ENCODE measurements around the gene FBXW9.
A peak's percentile ranks its signal among the peaks of the same experiment; 100 is the strongest.
"Not testable (repeated sequence)": the region's sequence is repeated elsewhere in the genome, so short reads cannot be mapped to it uniquely, and the experiment has no call there.

Gene FBXW9

DNA sequence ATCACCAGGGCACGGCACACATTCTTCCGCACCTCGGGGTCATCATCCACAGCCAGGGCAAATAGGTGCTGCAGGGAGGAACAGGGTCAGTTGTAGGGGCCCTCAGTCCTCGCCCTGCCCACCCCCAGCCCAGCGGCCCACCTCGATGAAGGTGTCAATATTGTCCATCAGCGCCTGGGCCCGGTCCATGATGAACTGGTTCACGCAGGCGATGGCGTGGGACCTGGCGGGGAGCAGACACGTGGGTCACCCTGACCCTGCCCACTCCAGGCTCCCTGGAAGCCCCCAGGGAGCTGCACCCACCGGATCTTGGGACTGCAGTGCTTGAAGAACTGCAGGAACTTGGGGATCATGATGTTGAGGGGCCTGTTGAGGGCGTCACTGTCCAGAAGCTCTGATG is 18.7 kb upstream of the FBXW9 start:
- DNase-seq (ENCODE audit: low read depth) = no peak

DNA sequence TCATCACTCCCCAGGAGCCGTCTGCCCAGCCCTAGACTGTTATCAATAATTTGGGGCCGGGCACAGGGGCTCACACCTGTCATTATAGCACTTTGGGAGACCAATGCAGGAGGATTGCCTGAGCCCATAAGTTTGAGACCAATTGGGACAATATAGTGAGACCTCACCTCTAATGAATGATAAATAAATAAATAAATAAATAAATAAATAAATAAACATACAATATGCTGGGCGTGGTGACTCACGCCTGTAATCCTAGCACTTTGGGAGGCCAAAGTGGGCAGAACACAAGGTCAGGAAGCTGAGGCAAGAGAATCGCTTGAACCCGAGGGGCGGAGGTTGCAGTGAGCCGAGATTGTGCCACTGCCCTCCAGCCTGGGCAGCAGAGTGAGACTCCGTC is 16.9 kb upstream of the FBXW9 start:
- DNase-seq (ENCODE audit: low read depth) = not testable (repeated sequence)

DNA sequence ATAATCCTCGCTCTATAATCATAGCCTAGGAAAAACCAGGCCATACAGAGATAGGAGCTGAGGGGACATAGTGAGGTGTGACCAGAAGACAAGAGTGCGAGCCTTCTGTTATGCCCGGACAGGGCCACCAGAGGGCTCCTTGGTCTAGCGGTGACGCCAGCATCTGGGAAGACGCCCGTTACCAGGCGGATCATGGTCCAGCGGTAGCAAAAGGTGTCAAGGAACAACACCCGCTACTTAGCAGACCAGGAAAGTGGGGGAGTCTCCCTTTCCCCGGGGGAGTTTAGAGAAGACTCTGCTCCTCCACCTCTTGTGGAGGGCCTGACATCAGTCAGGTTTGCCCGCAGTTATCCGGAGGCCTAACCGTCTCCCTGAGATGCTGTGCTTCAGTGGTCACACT is 15.6 kb upstream of the FBXW9 start:
- not testable (repeated sequence) for DNase-seq (ENCODE audit: low read depth)

DNA sequence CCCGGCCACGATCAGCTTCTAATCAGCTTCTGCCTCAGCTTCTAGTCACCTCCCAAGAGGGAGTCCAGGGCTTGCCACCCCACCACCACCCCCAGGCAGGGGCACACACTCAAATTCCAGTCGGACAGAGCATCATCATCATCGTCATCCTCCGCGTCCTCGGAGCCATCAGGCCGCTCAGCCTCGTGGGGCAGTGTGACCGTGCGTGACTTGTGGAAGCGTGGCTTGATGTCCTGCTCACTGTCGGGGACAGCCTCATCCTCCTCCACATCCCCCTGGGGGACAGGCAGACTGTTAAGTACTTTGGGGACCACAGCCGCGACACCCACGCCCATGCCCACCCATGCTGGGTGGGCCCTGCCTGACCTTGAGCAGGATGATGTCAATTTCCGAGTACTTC is 14.8 kb upstream of the FBXW9 start:
- no peak for DNase-seq (ENCODE audit: low read depth)

DNA sequence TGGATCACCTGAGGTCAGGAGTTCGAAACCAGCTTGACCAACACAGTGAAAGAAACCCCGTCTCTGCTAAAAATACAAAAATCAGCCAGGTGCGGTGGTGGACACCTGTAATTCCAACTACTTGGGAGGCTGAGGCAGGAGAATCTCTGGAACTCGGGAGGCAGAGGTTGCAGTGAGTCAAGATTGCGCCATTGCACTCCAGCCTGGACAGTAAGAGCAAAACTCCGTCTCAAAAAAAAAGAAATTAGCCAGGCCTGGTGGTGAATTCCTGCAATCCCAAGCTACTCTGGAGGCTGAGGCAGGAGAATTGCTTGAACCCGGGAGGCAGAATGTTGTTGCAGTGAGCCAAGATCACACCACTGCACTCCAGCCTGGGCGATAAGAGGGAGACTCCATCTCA is 12.2 kb upstream of the FBXW9 start:
- no peak for DNase-seq (ENCODE audit: low read depth)

DNA sequence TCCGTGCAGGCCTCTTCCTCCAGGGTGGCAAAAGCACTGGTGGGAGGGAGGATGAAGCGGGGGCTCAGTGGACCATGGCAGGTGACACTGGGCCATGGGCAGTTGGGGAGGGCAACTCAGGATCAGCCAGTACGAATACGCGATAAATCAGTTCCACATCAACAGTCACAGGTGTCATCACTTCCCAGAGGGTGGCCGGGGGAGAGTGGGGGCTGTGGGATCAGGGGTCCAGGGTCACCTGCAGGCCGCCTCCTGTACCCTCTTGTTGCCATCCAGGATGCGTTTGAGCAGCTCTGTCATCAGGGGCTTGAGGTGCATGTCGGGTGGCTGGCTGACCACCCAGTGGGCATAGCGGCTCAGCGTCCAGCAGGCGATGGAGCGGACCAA is 9.9 kb upstream of the FBXW9 start:
- no peak for DNase-seq (ENCODE audit: low read depth)

DNA sequence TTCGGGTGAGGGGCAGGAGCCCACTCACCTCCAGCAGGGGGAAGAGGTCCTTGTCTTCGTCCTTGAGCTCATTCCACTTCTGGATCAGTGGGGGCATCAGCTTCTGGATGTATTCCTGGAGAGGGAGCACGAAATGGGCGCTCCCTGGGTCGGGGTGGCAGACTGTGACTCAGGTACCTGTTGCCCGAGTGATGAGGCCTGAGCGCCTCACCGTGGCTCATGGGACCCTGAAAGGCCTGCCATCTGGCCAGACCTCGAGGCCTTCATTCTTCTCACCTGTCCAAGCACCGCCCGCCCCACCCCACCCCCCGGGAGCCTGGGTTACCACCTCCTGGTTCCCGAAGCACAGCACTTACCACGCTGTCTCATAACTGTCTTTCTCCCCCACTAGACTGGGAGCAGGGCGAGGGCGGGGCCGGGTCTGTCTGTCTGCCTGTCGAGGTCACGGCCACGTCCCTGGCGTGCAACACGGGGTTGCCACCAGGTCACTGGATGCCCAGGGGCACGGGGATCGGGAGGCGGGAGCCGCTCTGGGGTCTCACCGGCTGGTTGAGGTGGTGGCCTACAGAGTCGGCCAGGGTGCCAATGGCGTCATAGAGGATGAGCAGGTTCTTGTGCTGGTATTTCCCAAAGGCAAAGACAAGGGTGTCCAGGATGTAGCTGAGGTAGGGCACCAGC is 9.4 kb upstream of the FBXW9 start:
- no peak for DNase-seq (ENCODE audit: low read depth)

DNA sequence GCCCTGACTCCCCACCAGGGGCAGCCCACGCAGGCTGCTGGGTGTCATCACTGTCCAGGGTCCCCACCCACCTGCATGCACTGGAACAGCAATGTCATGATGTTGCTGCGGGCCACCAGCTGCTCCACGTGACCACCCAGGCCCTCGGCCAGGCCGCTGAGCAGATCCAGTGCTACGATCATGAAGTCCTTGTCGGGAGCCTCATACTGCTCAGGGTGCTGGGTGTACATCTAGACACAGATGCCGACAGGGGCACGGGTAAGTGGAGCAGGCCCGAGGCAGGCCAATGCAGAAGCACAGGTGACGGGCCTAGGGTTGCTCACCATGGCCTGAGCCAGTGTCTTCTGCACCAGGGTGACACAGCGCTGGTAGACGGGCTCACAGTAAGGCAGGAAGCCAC is 8.7 kb upstream of the FBXW9 start:
- DNase-seq (ENCODE audit: low read depth) = no peak

DNA sequence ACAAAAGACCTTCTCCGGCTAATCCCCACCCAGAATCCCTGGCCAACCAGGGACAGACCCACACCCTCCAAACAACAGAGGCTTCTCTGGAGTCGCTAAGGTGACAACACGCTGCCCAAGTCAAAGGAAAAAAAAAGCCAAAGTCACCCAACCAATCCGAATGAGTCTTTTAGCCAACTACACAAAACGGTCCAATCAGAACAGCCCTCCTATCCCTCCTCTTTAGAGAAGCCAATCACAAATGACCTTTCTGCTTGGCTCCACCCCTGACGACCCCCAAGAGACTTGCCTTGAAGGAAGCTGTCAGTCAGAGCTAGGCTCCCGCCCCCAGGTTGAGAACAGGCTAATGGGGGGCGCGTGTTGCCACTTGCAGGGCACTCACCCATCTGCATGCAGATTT is 6.6 kb upstream of the FBXW9 start:
- peak; percentile 52 for DNase-seq (ENCODE audit: low read depth)

DNA sequence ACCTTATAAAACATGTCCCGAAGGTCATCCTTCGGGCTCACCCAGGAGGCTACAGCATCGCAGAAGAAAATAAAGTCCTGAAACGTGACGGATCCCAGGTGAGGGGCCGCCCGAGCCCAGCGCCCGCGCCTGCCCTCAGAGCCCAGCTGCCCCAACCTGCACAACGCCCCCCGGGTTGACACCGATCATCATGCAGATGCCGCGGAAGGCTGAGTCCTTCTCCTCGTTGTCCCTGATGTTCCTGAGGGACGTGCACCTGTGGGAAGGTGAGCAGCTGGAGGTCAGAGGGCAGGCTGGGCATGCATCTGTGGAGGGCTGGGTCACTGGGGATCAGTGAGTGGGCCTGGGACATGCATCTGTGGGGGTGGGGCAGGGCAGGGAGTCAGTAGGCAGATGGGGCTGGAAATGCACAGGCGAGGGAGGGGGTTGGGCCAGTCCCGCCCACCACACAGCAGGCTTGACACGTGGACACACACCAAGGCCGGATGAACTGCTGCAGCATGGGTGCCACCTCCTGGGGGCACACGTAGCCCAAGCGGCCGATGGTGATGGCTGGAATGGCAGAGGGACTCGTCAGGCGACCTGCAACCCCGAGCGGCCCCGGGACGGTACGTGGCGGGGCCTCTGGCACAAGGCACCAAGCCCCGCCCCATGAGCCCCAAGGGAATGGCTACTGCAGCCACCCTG is 5.3 kb upstream of the FBXW9 start:
- no peak for DNase-seq (ENCODE audit: low read depth)

DNA sequence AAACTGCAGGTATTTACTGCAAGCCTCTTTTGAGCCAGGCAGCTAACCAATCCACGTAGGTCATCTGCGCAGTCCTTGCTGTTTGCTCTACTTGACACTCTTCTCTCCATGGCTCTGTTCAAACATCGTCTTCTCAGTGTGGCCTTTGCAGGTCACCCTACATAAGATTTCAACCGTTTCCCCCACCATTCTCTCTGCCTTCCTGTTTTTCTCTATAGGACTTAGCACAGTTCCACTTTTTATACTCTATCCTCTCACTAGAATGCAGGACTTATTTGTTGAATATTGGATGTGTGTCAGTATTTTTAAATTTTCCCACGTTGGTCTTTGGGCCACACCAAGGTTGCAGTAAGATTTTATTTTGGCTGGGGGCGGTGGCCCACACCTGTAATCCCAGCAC is 1.7 kb upstream of the FBXW9 start:
- no peak for DNase-seq (ENCODE audit: low read depth)

DNA sequence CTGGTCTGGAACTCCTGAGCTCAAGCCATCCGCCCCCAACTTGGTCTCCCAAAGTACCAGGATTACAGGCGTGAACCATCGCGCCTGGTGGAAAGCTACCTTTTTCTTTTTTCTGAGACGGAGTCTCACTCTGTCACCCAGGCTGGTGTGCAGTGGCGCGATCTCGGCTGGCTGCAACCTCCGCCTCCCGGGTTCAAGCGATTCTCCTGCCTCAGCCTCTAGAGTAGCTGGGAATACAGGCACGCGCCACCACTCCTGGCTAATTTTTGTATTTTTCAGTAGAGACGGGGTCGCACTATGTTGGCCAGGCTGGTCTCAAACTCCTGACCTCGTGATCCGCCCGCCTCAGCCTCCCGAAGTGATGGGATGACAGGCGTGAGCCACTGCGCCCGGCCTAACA is 994 bp upstream of the FBXW9 start:
- not testable (repeated sequence) for DNase-seq (ENCODE audit: low read depth)

DNA sequence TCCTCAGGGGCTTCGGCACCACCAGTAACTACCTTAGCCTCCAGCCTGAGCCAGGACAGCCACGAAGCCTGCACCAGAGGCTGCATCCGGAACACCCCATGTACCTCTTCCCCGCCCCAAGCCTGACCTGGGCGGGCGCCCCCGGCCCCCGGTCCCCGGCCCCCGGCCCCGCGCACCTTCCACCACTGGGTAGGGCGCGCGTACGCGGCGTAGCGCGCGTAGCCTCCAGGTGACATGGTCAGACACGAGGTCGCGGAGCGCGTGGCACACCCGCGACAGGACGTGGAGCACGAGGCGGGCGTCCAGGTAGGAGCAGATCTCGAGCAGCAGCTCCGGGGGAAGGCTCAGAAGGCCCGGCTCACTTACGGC is 450 bp downstream of the FBXW9 start:
- no peak for DNase-seq (ENCODE audit: low read depth)

DNA sequence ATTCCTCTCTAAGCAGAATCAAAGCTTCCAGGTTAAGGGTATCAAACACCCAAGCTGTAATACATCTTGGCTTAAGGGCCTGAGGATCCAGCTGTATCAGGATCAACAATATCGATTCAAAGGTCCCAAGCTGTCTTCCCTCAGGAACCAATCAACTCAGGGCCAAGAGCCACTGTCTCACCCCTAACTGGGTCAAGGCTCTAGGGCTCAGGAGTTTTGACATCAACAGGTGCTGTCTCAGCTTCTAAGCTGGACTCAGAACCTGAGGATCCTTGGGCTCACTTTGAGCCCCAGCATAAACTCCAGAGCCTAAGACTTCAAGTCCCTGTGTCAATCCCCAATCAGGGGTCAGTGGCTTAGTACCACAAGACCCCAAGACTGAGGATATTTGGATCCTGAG is 917 bp downstream of the FBXW9 start:
- DNase-seq (ENCODE audit: low read depth) = no peak

DNA sequence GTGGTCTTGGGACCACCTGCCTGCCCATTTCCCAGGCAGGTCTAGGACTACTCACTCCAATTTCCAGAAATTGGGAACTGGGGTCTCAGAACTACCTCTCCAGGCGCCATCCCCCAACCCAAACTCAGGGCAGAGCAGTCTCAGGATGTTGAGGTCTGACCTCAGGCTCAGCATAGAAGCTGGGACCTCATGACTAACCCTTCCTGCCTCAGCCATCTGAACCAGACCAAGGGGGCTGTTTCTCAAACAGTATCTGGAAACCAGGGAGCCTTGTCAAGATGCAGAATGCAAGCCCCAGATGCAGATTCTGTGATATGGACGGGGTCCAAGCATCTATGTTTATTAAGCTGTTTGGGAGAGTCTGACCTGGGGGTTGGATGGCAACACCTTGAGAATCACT is 1.3 kb downstream of the FBXW9 start:
- no peak for DNase-seq (ENCODE audit: low read depth)

DNA sequence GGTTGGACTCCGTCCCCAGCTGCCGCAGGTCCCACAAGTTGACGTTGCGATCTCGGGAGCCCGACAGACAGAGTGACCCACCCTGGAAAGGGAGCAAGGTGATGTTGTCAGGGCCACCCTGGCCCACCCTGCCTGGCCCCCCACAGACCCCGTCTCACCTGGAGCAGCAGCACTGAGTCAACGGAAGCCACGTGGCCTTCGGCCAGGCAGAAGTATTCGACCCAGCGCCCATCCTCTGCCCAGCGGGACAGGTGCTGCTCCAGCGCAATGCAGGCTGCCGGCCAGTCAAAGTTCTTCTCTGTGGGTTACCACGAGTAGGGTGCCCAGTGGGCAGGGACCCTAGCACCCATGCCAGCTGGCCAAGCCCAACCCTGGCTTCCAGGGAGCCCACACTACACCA is 1.8 kb downstream of the FBXW9 start:
- DNase-seq (ENCODE audit: low read depth) = no peak

DNA sequence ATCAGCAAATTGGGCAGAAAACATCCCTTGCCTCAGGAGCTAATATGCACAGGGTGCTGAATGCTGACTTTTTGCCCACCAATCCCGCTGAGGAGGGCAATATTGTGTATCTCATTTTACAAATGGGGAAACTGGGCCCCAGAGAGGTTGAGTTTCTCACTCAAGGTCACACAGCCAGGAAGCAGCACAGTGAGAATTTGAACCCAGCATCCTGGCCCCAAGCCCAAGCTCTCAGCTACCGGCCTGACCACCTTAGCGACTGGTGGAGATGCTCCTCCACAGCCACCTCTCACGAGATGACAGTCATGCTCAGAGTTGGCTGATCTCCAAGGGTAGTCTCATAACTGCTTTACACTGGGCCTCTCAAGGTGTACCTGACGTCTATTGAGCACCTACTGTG is 3.5 kb downstream of the FBXW9 start:
- DNase-seq (ENCODE audit: low read depth) = no peak

DNA sequence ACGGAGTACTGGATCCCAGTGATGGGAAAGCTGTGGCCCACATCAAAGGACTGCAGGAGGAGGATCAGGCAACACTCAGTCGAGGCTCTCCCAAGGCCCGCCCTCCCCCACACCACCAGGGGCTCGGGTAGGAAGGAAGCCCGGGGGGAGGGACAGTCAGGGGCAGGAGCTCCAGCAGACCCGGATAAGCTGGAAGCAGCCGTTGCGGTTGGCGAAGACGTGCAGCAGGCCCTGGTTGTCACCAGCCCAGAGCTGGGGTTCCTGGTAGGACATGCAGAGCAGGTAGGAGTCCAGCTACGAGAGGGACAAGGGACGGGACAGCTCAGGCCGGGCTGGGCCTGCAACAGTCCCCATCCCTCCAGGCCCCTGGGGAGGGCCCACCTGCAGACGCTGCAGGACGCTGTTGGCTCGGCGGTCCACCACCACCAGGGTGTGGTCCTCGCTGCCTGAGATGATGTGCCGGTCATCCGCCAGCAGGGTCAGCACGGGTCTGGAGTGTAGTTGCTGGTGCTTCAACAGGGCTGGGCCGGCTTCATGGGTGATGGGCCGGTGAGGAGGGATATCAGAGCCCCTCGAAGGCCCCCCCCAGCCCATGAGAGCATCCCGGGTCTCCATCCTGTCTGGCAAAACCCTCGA is 6.7 kb downstream of the FBXW9 start:
- no peak for DNase-seq (ENCODE audit: low read depth)

DNA sequence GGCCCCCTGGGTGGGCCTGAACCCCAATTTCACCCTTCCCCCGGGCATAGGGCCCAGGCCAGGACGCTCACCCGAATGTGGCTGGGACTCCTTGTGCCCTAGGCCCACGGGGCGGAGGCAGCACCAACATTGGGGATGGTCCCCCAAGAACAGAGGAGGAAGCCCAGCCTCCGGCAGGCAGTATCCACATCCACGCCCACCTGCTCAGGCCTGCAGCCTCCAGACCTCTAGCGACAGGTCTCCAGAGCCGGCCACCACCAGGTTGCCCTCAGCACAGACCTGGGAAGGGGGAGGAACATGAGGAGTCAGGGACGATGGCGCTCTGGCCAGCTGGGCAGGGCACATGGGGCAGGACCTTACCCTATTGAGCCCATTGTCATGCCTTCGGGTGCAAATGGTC is 7.4 kb downstream of the FBXW9 start:
- DNase-seq (ENCODE audit: low read depth) = no peak

DNA sequence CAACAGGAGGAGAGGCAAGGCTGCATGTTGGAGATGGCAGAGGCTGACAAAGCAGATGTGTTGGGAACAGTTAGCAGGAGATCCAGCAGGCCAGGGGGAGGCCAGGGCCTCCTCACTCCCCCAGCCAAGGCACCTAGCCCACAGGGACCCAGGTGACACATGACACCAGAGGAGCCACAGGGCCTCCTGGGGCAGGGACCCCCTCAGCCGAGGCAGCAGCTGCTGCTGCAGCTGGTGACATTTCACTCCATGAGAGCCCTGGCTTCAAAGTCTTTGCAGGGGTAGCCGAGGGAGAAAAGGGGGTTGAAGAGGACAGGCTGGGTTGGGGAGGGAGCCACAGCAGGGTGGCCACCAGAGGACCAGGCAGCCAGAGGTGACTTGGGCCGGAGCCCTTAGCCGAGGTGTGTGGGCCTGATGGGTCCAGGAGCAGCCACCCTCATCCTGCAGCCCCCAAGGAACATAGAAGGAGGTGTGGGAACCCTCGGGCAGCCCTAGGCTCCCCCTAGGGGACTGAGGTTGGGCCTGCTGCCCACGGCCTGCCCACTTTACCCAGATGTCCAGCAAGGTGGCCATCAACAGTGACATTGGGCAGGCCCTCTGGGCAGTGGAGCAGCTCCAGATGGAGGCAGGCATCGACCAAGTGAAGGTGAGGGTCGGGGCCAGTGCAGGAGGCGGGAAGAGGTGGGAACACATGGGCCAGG is 8.8 kb downstream of the FBXW9 start, which contains the start of gene GNG14:
GNG14 (plus strand) TSS at position 503 of the 701 bp plus-strand sequence; CDS start at position 554, 51 bp downstream.
- DNase-seq (ENCODE audit: low read depth) = no peak

DNA sequence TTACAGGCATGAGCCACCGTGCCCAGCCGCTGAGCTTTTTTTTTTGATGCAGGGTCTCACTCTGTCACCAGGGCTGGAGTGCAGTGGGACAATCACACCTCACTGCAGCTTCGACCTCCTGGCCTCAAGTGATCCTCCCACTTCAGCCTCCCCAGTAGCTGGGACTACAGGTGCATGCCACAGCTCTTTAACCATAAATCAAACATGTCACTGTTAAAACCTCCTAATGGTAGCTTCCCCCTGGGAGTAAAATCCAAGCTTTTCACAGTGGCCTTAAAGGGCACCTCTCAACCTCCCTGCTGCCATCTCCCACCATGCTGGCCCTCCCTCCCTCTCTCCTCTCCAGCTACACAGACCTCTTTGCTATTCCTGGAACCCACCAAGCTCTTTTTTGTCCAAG is 10.6 kb downstream of the FBXW9 start:
- DNase-seq (ENCODE audit: low read depth) = no peak

DNA sequence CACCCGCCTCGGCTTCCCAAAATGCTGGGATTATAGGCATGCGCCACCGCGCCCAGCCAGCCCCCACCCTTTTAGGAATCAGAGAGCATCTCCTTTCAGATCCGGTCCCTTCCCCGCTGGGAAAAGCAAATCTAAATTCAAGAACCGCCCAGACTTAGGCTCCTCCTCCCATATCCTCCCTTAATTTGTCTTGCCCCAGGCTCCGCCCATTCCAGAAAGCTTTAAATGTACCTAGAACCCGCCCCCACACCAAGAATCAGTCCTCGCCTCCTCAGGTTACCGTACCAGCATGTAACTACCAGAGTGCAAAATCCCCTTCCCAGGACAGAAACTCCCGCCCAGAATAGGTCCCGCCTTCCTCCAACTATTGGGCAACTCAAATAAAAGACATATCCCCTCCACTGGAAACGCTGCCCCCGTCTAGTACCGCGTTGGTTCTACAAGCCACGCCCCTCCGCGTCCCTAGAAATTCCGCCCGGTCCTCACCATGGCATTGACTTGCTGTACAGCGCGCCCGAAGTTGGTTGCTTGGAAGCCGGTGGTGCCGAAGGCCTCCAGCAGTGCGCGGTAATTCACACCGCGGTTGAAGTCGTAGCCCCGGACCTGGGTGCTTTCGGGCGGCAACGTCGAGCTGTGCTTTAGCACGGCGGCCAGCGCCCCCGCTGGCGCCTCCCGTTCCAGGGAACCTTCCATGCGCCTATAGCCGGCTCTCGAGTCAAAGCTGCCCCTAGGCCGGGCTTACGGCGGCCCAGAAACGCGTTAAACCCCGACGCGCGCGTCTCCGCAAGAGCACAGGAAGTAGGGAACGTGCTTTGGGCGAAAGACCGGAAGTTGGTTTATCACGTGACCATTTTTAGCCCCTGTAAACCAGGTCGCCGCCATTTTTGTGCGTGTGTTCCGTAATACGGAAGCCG is 15.1 kb downstream of the FBXW9 start, which contains the start of gene DHPS:
DHPS (minus strand) TSS at position 807 of the 914 bp plus-strand sequence; CDS start at position 693, 114 bp downstream.
- peak; percentile 98 for DNase-seq (ENCODE audit: low read depth)
